K562 (cell line): ENCODE results near the gene C1D. TPM values are rescaled to one million over a fixed set of nuclear protein-coding genes. Genes with fewer than 3 reads are reported as not detected.
"Not testable (repeated sequence)": the region's sequence is repeated elsewhere in the genome, so short reads cannot be mapped to it uniquely, and the experiment has no call there.

ENCODE experiments used
- ATF3 ChIP-seq, 2 experiments: fragments of 450-650 bp in 1 of 2; sonication (generic) in 1 of 2; formaldehyde crosslinking in 1 of 2; IDR thresholded peaks in 1 of 2; conservative IDR thresholded peaks in 1 of 2; 2 replicates each; pipeline versions ENCODE4 v1.6.1 to v1.8.1; 2016 to 2023; ENCODE audit warnings: mild to moderate bottlenecking in 2 of 2, moderate library complexity in 2 of 2, inconsistent platforms in 1 of 2, missing genetic modification reagents in 1 of 2
- EGR1 ChIP-seq: fragments of 450-650 bp; conservative IDR thresholded peaks from 2 replicates; pipeline ENCODE4 v1.6.1; 2017; ENCODE audit warnings: mild to moderate bottlenecking
- EHMT2 ChIP-seq: fragments of 450-650 bp; IDR thresholded peaks from 2 replicates; pipeline ENCODE4 v1.6.1; 2018; ENCODE audit warnings: antibody characterized with exemption
- EP400 ChIP-seq: fragments of 450-650 bp; IDR thresholded peaks from 2 replicates; pipeline ENCODE4 v1.6.1; 2017; ENCODE audit warnings: antibody characterized with exemption, mild to moderate bottlenecking, moderate library complexity
- FOXK2 ChIP-seq, 2 experiments: fragments of 450-650 bp; IDR thresholded peaks in 1 of 2; conservative IDR thresholded peaks in 1 of 2; 2 replicates each; pipeline ENCODE4 v1.6.1; 2016; ENCODE audit warnings: low read depth in 2 of 2, mild to moderate bottlenecking in 1 of 2
- HDAC1 ChIP-seq, 2 experiments: fragments of 450-650 bp; IDR thresholded peaks; 2 replicates each; pipeline ENCODE4 v1.6.1; 2016 to 2017; ENCODE audit warnings: inconsistent platforms in 1 of 2, mild to moderate bottlenecking in 1 of 2, moderate library complexity in 1 of 2
- MIER1 ChIP-seq: fragments of 450-650 bp; IDR thresholded peaks from 2 replicates; pipeline ENCODE4 v1.6.1; 2016; ENCODE audit warnings: antibody characterized with exemption, mild to moderate bottlenecking, low read depth
- MTA1 ChIP-seq: fragments of 450-650 bp; IDR thresholded peaks from 2 replicates; pipeline ENCODE4 v1.6.1; 2017; ENCODE audit warnings: borderline replicate concordance
- MYC ChIP-seq, 2 experiments: fragments of 250-450 bp in 1 of 2; sonication (Bioruptor Pico) in 1 of 2; IDR thresholded peaks; 2 replicates each; pipeline versions ENCODE4 v1.5.1 to v1.6.1; 2012 to 2021; ENCODE audit warnings: low read depth in 2 of 2, borderline replicate concordance in 1 of 2, improper control_type of control experiment in 1 of 2, low read length in 1 of 2, mild to moderate bottlenecking in 1 of 2, moderate library complexity in 1 of 2
- NCOA1 ChIP-seq: fragments of 450-650 bp; IDR thresholded peaks from 2 replicates; pipeline ENCODE4 v1.6.1; 2016; ENCODE audit warnings: low read depth
- NR4A1 ChIP-seq, 2 experiments: fragments of 250-450 bp in 1 of 2; fragments of 450-650 bp in 1 of 2; sonication (Bioruptor Pico) in 1 of 2; IDR thresholded peaks; 2 replicates each; pipeline versions ENCODE4 v1.4.0 to v1.6.1; 2016 to 2020; ENCODE audit warnings: mild to moderate bottlenecking in 2 of 2, missing compliant biosample characterization in 1 of 2, missing genetic modification characterization in 1 of 2, moderate library complexity in 1 of 2
- NRF1 ChIP-seq, 2 experiments: fragments of 450-650 bp; IDR thresholded peaks in 1 of 2; conservative IDR thresholded peaks in 1 of 2; 2 replicates each; pipeline ENCODE4 v1.6.1; 2014; ENCODE audit warnings: mild to moderate bottlenecking in 2 of 2
- PHF8 ChIP-seq: fragments of 200-600 bp; sonication (generic); IDR thresholded peaks from 2 replicates; pipeline ENCODE4 v1.6.1; 2012; ENCODE audit warnings: mixed run types, mild to moderate bottlenecking, inconsistent platforms, low read length, moderate library complexity, borderline replicate concordance
- POLR2G ChIP-seq: fragments of 200-400 bp; formaldehyde crosslinking; IDR thresholded peaks from 2 replicates; pipeline ENCODE4 v1.6.1; 2017; ENCODE audit warnings: low read depth, mild to moderate bottlenecking, antibody characterized with exemption, low read length, moderate library complexity
- RBFOX2 ChIP-seq: fragments of 200-400 bp; formaldehyde crosslinking; IDR thresholded peaks from 2 replicates; pipeline ENCODE4 v1.6.1; 2017; ENCODE audit warnings: low read depth, mild to moderate bottlenecking, low read length, moderate library complexity
- SMARCA4 ChIP-seq: fragments of 450-650 bp; IDR thresholded peaks from 2 replicates; pipeline ENCODE4 v1.6.1; 2016
- TAF9B ChIP-seq: fragments of 450-650 bp; IDR thresholded peaks from 2 replicates; pipeline ENCODE4 v1.6.1; 2018; ENCODE audit warnings: mild to moderate bottlenecking; ENCODE audit not compliant: partially characterized antibody
- TRIM24 ChIP-seq, 2 experiments: fragments of 450-650 bp; IDR thresholded peaks; 2 replicates each; pipeline ENCODE4 v1.6.1; 2016
- TRIM28 ChIP-seq: fragments of 450-650 bp; IDR thresholded peaks from 2 replicates; pipeline ENCODE4 v1.6.1; 2017
- YY1 ChIP-seq, 3 experiments: IDR thresholded peaks; 2 replicates each; pipeline ENCODE4 v1.6.1; 2011; ENCODE audit warnings: low read length in 2 of 3, mild to moderate bottlenecking in 2 of 3, moderate library complexity in 2 of 3, borderline replicate concordance in 1 of 3, control low read depth in 1 of 3, low read depth in 1 of 3; ENCODE audit not compliant: insufficient read depth in 3 of 3, insufficient replicate concordance in 2 of 3, control insufficient read depth in 1 of 3, insufficient read length in 1 of 3; ENCODE audit errors: extremely low read depth in 1 of 3
- ZEB2 ChIP-seq: fragments of 450-650 bp; IDR thresholded peaks from 2 replicates; pipeline ENCODE4 v1.6.1; 2016
- ZNF766 ChIP-seq: fragments of 200-800 bp; sonication (Bioruptor generic); conservative IDR thresholded peaks from 2 replicates; pipeline ENCODE4 v1.6.1; 2016; ENCODE audit warnings: missing genetic modification characterization, missing compliant biosample characterization
- polyA plus RNA-seq, 8 experiments: library from polyadenylated mRNA; depleted of rRNA in 4 of 8; stranded (reverse) in 5 of 8; unstranded in 3 of 8; fragments of >200 nt; fragmentation: Nextera tagmentation in 2 of 8; fragmentation: Illumina TruSeq in 1 of 8; extraction: Ambion mirVana in 2 of 8; extraction: Trizol in 1 of 8; gene quantifications; 2 replicates each; pipeline versions ENCODE4 v1.2.1 to v1.2.3, GENCODE V29; 2011 to 2014; ENCODE audit warnings: inconsistent platforms in 1 of 8, missing spikeins in 1 of 8
- total RNA-seq, 7 experiments: library from RNA; depleted of rRNA in 6 of 7; stranded (reverse); fragments of >200 nt in 6 of 7; fragmentation: Illumina TruSeq in 2 of 7; extraction: Trizol in 2 of 7; gene quantifications; 2 replicates each; pipeline versions ENCODE4 v1.2.1 to v1.2.3, GENCODE V29; 2011 to 2021; ENCODE audit warnings: low replicate concordance in 1 of 7
- TF ChIP-seq, protein P1 (sequence below): fragments of 450-650 bp; IDR thresholded peaks from 2 replicates; pipeline ENCODE4 v1.6.1; 2016; ENCODE audit warnings: antibody characterized with exemption

C1D gene
- total and polyA plus RNA-seq, 9 of the 15 experiments (the other 6 are each of a cell fraction or from before 2014, with no cell fraction given): 33.2 to 123 (median 56.5) TPM

DNA sequence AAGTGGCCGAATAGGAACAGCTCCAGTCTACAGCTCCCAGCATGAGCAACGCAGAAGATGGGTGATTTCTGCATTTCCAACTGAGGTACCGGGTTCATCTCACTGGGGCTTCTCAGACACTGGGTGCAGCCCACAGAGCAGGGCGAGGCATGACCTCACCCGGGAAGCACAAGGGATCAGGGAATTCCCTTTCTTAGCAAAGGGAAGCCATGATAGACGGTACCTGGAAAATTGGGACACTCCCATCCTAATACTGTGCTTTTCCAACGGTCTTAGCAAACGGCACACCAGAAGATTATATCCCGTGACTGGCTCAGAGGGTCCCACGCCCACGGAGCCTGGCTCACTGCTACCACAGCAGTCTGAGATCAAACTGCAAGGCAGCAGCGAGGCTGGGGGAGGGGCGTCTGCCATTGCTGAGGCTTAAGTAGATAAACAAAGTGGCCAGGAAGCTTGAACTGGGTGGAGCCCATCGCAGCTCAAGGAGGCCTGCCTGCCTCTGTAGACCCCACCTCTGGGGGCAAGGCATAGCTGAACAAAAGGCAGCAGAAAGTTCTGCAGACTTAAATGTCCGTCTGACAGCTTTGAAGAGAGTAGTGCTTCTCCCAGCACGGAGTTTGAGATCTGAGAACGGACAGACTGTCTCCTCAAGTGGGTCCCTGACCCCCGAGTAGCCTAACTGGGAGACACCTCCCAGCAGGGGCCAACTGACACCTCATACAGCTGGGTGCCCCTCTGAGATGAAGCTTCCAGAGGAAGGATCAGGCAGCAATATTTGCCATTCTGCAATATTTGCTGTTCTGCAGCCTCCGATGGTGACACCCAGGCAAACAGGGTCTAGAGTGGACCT is 1.2 kb upstream of the C1D start (continued):
- TF ChIP-seq MIER1: peak; percentile 38; the same call in 1 of the 2 replicates
- peak; percentile 67 for TF ChIP-seq POLR2G
- 0 out of 2 replicates have a peak, but pooled peaks have one; percentile 12 for TF ChIP-seq EHMT2
- TF ChIP-seq MTA1: peak; percentile 44; the same call in 1 of the 2 replicates
- TF ChIP-seq PHF8: peak; percentile 15; the same call in 1 of the 2 replicates
- 0 out of 2 replicates have a peak, but pooled peaks have one; percentile 14 for TF ChIP-seq ZEB2
- 0 out of 2 replicates have a peak, but pooled peaks have one; percentile 49 for TF ChIP-seq TRIM28
- peak; percentile 62 for TF ChIP-seq ATF3 (IDR thresholded peaks at IDR 0.05)
- TF ChIP-seq ATF3 (CRISPR knock-in tag; conservative IDR thresholded peaks at IDR 0.05); MYC (CRISPR knock-in tag; IDR thresholded peaks at IDR 0.05; ENCODE audit: borderline replicate concordance, low read depth); NR4A1 (CRISPR knock-in tag; IDR thresholded peaks at IDR 0.05): not testable (repeated sequence)
- TF ChIP-seq ZNF766 (CRISPR knock-in tag): 0 out of 2 replicates have a peak, but pooled peaks have one; percentile 44
- TF ChIP-seq HDAC1 (IDR thresholded peaks at IDR 0.05): peak in 1 of 2 experiments; percentile 48; a peak in 1 of 4 replicates
- TF ChIP-seq, protein P1, sequence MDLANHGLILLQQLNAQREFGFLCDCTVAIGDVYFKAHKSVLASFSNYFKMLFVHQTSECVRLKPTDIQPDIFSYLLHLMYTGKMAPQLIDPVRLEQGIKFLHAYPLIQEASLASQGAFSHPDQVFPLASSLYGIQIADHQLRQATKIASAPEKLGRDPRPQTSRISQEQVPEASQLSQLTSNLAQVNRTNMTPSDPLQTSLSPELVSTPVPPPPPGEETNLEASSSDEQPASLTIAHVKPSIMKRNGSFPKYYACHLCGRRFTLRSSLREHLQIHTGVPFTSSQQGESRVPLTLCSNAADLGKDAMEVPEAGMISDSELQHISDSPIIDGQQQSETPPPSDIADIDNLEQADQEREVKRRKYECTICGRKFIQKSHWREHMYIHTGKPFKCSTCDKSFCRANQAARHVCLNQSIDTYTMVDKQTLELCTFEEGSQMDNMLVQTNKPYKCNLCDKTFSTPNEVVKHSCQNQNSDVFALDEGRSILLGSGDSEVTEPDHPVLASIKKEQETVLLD: 0 out of 2 replicates have a peak, but pooled peaks have one; percentile 47
- 0 out of 2 replicates have a peak, but pooled peaks have one; percentile 21 for TF ChIP-seq MYC (IDR thresholded peaks at IDR 0.05; ENCODE audit: low read depth, low read length)
- peak in 2 of 3 experiments; percentile 59 to 80 for TF ChIP-seq YY1 (IDR thresholded peaks at IDR 0.05; ENCODE audit: borderline replicate concordance in 1 of 3, control insufficient read depth in 1 of 3, extremely low read depth in 1 of 3, insufficient read depth in 3 of 3, insufficient read length in 1 of 3, insufficient replicate concordance in 2 of 3, low read depth in 1 of 3, low read length in 2 of 3)
- TF ChIP-seq NRF1 (conservative IDR thresholded peaks at IDR 0.05 in 1 of 2, IDR thresholded peaks at IDR 0.05 in 1 of 2): peak in 1 of 2 experiments; percentile 24; a peak in 1 of 4 replicates
- 0 out of 4 replicates have a peak, but pooled peaks of 1 of the 2 experiments have one; percentile 38 for TF ChIP-seq TRIM24 (IDR thresholded peaks at IDR 0.05)
- peak; percentile 62 for TF ChIP-seq EP400
- TF ChIP-seq SMARCA4: peak; percentile 67; the same call in 1 of the 2 replicates
- TF ChIP-seq NCOA1: peak; percentile 23; the same call in 1 of the 2 replicates
- peak; percentile 77 for TF ChIP-seq EGR1
- TF ChIP-seq NR4A1 (tag; IDR thresholded peaks at IDR 0.05): 0 out of 2 replicates have a peak, but pooled peaks have one; percentile 64
- TF ChIP-seq RBFOX2: peak; percentile 49
- TF ChIP-seq TAF9B: peak; percentile 54
- peak; percentile 72 to 77 for TF ChIP-seq FOXK2 (conservative IDR thresholded peaks at IDR 0.05 in 1 of 2, IDR thresholded peaks at IDR 0.05 in 1 of 2; ENCODE audit: low read depth in 2 of 2)
